Smooth muscle cell (in vitro differentiated cells): ENCODE results near the gene FAM187B. TPM values are rescaled to one million over a fixed set of nuclear protein-coding genes. Genes with fewer than 3 reads are reported as not detected.

ENCODE experiments used
- DNase-seq: peaks from one replicate; lab custom pipeline; 2025; ENCODE audit not compliant: unreplicated experiment; lab: John Stamatoyannopoulos, UW
- H2AFZ ChIP-seq: fragments of 200-600 bp; sonication (generic); 2 replicates; pipeline ENCODE4 v1.6.0; 2016; ENCODE audit warnings: antibody characterized with exemption, low read depth, mild to moderate bottlenecking
- H3F3A ChIP-seq: fragments of 200-600 bp; sonication (generic); 2 replicates; pipeline ENCODE4 v1.6.0; 2017; ENCODE audit warnings: antibody characterized with exemption, low read depth
- H3K27ac ChIP-seq: fragments of 200-600 bp; sonication (generic); 2 replicates; pipeline ENCODE4 v1.5.1; 2016; ENCODE audit warnings: low read depth, mild to moderate bottlenecking
- H3K27me3 ChIP-seq: fragments of 200-600 bp; sonication (generic); 2 replicates; pipeline ENCODE4 v1.6.1; 2016; ENCODE audit warnings: low read depth, mild to moderate bottlenecking
- H3K36me3 ChIP-seq: fragments of 200-600 bp; sonication (generic); 2 replicates; pipeline ENCODE4 v1.5.1; 2016; ENCODE audit warnings: low read depth
- H3K4me1 ChIP-seq: fragments of 200-600 bp; sonication (generic); 2 replicates; pipeline ENCODE4 v1.5.1; 2016; ENCODE audit warnings: low read depth
- H3K4me2 ChIP-seq: fragments of 200-600 bp; sonication (generic); 2 replicates; pipeline ENCODE4 v1.6.0; 2016; ENCODE audit warnings: mild to moderate bottlenecking
- H3K4me3 ChIP-seq: fragments of 200-600 bp; sonication (generic); 2 replicates; pipeline ENCODE4 v1.5.1; 2016; ENCODE audit warnings: mild to moderate bottlenecking
- H3K79me2 ChIP-seq: fragments of 200-600 bp; sonication (generic); 2 replicates; pipeline ENCODE4 v1.6.0; 2016; ENCODE audit warnings: low read depth, mild to moderate bottlenecking
- H3K9ac ChIP-seq: fragments of 200-600 bp; sonication (generic); 2 replicates; pipeline ENCODE4 v1.6.0; 2016; ENCODE audit warnings: low read depth
- H3K9me3 ChIP-seq: fragments of 200-600 bp; sonication (generic); replicated peaks from 2 replicates; pipeline ENCODE4 v1.5.1; 2016; ENCODE audit warnings: low read depth
- H4K20me1 ChIP-seq: fragments of 200-600 bp; sonication (generic); 2 replicates; pipeline ENCODE4 v1.6.0; 2016; ENCODE audit warnings: low read depth
- WGBS: methylation state at CpG from one replicate; pipeline ENCODE4 v1.1.7; 2016; ENCODE audit warnings: low lambda C conversion rate; 5-methylcytosine and 5-hydroxymethylcytosine counted together
- polyA plus RNA-seq: library from polyadenylated mRNA; unstranded; fragments of >200 nt; fragmentation: Nextera tagmentation; extraction: Ambion mirVana; gene quantifications from 2 replicates; pipeline ENCODE4 v1.2.1, GENCODE V29; 2016
- total RNA-seq: library from RNA; depleted of rRNA; stranded (reverse); fragments of >200 nt; gene quantifications from 2 replicates; pipeline ENCODE4 v1.2.3, GENCODE V29; 2014
- TF ChIP-seq, protein P1 (sequence below): fragments of 200-600 bp; sonication (generic); IDR thresholded peaks from 2 replicates; pipeline ENCODE4 v1.5.1; 2017; ENCODE audit warnings: borderline replicate concordance, mild to moderate bottlenecking, antibody characterized with exemption; ENCODE audit not compliant: insufficient read depth, poor library complexity, severe bottlenecking

Gene FAM187B
- total and polyA plus RNA-seq, 2 experiments from 2014 or later, result not detected

DNA sequence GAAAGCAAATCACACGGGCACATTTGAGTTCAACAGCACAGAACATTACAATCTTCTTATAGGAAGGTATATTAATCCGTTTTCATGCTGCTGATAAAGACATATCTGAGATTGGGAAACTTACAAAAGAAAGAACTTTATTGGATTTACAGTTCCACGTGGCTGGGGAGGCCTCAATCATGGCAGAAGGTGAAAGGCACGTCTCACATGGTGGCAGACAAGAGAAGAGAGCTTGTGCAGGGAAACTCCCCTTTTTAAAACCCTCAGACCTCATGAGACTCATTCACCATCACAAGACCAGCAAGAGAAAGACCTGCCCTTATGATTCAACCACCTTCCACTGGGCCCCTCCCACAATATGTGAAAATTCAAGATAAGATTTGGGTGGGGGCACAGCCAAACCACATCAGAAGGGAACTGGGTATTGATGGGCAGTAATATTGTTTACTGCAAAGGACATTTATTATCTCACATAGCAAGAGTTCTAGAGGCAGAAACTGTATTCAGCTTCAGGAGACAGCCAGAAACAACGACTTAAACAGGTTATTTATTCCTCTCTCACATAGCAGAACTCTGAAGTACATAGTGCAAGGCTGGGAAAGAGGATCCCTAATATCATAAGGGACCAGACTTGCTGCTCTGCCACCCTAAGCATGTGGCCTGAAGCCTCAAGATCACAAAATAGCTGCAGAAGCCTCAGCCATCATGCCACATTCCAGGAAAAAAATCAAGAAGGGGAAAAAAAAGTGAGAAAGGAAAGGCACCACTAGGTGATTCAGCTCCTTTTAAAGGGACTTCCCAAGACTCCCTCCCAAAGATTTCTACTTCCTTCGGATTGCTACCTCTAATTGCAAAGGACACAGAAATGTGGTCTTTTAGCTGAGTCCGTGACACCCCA lies 50.9 kb downstream of the FAM187B start:
- Histone ChIP-seq H3K36me3 (no peaks in the 10 kb centered on the region), H3K27ac (no peak overlapping the region), H3K9me3 (no peaks in the 10 kb centered on the region), H3K4me1 (no peaks in the 10 kb centered on the region), H2AFZ (no peak overlapping the region), H3K4me3 (no peak overlapping the region), H3K79me2 (no peaks in the 10 kb centered on the region), H4K20me1 (no peaks in the 10 kb centered on the region), H3F3A (no peaks in the 10 kb centered on the region), H3K27me3 (no peaks in the 10 kb centered on the region), H3K4me2 (no peak overlapping the region), H3K9ac (no peak overlapping the region)
- no peak for DNase-seq
- TF ChIP-seq, protein P1, sequence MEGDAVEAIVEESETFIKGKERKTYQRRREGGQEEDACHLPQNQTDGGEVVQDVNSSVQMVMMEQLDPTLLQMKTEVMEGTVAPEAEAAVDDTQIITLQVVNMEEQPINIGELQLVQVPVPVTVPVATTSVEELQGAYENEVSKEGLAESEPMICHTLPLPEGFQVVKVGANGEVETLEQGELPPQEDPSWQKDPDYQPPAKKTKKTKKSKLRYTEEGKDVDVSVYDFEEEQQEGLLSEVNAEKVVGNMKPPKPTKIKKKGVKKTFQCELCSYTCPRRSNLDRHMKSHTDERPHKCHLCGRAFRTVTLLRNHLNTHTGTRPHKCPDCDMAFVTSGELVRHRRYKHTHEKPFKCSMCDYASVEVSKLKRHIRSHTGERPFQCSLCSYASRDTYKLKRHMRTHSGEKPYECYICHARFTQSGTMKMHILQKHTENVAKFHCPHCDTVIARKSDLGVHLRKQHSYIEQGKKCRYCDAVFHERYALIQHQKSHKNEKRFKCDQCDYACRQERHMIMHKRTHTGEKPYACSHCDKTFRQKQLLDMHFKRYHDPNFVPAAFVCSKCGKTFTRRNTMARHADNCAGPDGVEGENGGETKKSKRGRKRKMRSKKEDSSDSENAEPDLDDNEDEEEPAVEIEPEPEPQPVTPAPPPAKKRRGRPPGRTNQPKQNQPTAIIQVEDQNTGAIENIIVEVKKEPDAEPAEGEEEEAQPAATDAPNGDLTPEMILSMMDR, result no peak
- WGBS, result 77% methylated on average over 7 of the region's 7 CpGs

DNA sequence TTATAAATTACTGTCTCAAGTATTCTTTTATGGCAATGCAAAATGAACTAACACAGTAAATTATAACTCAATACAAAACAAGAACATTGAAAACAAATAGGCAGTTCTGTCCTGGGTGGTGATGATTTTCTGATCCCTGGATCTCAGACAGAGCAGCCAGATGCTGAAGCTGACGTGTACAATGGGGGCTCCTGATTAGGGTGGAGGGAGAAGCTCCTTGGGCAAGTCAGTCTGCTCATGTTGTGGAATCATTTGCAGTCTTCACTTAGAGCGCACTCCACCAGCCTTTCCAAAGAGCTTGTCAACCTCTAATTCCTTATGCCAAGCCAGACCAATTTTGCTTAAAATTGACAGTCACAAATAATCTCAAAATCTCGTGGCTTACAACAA lies 52.4 kb downstream of the FAM187B start:
- no peaks in the 10 kb centered on the region for H3F3A ChIP-seq
- H3K9me3 ChIP-seq, result no peaks in the 10 kb centered on the region
- TF ChIP-seq, protein P1, result no peak
- H2AFZ ChIP-seq, result no peak overlapping the region
- no peaks in the 10 kb centered on the region for H3K36me3 ChIP-seq
- no peak overlapping the region for H3K9ac ChIP-seq
- no peaks in the 10 kb centered on the region for H3K79me2 ChIP-seq
- H3K4me3 ChIP-seq, result no peak overlapping the region
- DNase-seq, result no peak
- H3K4me2 ChIP-seq, result no peak overlapping the region
- 87% methylated on average over 3 of the region's 3 CpGs for WGBS
- no peaks in the 10 kb centered on the region for H4K20me1 ChIP-seq
- no peak overlapping the region for H3K27ac ChIP-seq
- no peaks in the 10 kb centered on the region for H3K4me1 ChIP-seq
- no peaks in the 10 kb centered on the region for H3K27me3 ChIP-seq

Other genes starting within 250 kb of the FAM187B start
- 19.4 and 27.6 TPM in 2 replicates for gene GRAMD1A, start 228.4 kb downstream of the FAM187B start, total RNA-seq
- 59.6 and 74.1 TPM in 2 replicates for gene GRAMD1A, start 228.4 kb downstream of the FAM187B start, polyA plus RNA-seq
- 0.99 and 3.3 TPM in 2 replicates for gene SCN1B, start 198.3 kb downstream of the FAM187B start, total RNA-seq
- 2.2 and 4.6 TPM in 2 replicates for gene SCN1B, start 198.3 kb downstream of the FAM187B start, polyA plus RNA-seq
- gene HPN, start 187.0 kb downstream of the FAM187B start, total RNA-seq, result 1.9 and 4.1 TPM in 2 replicates
- gene HPN, start 187.0 kb downstream of the FAM187B start, polyA plus RNA-seq, result 1.3 and 6.6 TPM in 2 replicates
- 26.3 and 37.0 TPM in 2 replicates for gene FXYD3, start 112.9 kb downstream of the FAM187B start, total RNA-seq
- gene FXYD3, start 112.9 kb downstream of the FAM187B start, polyA plus RNA-seq, result 23.0 and 67.1 TPM in 2 replicates
- gene LGI4, start 93.7 kb downstream of the FAM187B start, total RNA-seq, result 0.22 TPM in 1 of 2 replicates, not detected in the other
- 0.17 and 0.24 TPM in 2 replicates for gene LGI4, start 93.7 kb downstream of the FAM187B start, polyA plus RNA-seq
- 3.2 and 3.5 TPM in 2 replicates for gene FXYD1, start 89.9 kb downstream of the FAM187B start, total RNA-seq
- 2.7 and 3.0 TPM in 2 replicates for gene FXYD1, start 89.9 kb downstream of the FAM187B start, polyA plus RNA-seq
- gene FXYD7, start 85.5 kb downstream of the FAM187B start, total RNA-seq, result not detected in 2 replicates
- not detected in 2 replicates for gene FXYD7, start 85.5 kb downstream of the FAM187B start, polyA plus RNA-seq
- 89.3 and 133 TPM in 2 replicates for gene FXYD5, start 74.0 kb downstream of the FAM187B start, total RNA-seq
- 205 and 246 TPM in 2 replicates for gene FXYD5, start 74.0 kb downstream of the FAM187B start, polyA plus RNA-seq
- gene LSR, start 20.3 kb upstream of the FAM187B start, total RNA-seq, result 11.3 and 14.0 TPM in 2 replicates
- 14.2 and 85.3 TPM in 2 replicates for gene LSR, start 20.3 kb upstream of the FAM187B start, polyA plus RNA-seq
- gene USF2, start 40.2 kb upstream of the FAM187B start, total RNA-seq, result 30.4 and 34.4 TPM in 2 replicates
- 20.0 and 22.7 TPM in 2 replicates for gene USF2, start 40.2 kb upstream of the FAM187B start, polyA plus RNA-seq
- not detected in 2 replicates for gene HAMP, start 53.8 kb upstream of the FAM187B start, total RNA-seq
- not detected in 2 replicates for gene HAMP, start 53.8 kb upstream of the FAM187B start, polyA plus RNA-seq
- not detected in 2 replicates for gene MAG, start 63.4 kb upstream of the FAM187B start, total RNA-seq
- gene MAG, start 63.4 kb upstream of the FAM187B start, polyA plus RNA-seq, result not detected in 2 replicates
- not detected in 2 replicates for gene CD22, start 100.4 kb upstream of the FAM187B start, total RNA-seq
- not detected in 2 replicates for gene CD22, start 100.4 kb upstream of the FAM187B start, polyA plus RNA-seq
- gene FFAR1, start 119.2 kb upstream of the FAM187B start, total RNA-seq, result not detected in 2 replicates
- gene FFAR1, start 119.2 kb upstream of the FAM187B start, polyA plus RNA-seq, result not detected in 2 replicates
- not detected in 2 replicates for gene FFAR3, start 129.7 kb upstream of the FAM187B start, total RNA-seq
- not detected in 2 replicates for gene FFAR3, start 129.7 kb upstream of the FAM187B start, polyA plus RNA-seq
- gene GPR42, start 142.3 kb upstream of the FAM187B start, total RNA-seq, result not detected in 2 replicates
- not detected in 2 replicates for gene GPR42, start 142.3 kb upstream of the FAM187B start, polyA plus RNA-seq
- gene FFAR2, start 219.5 kb upstream of the FAM187B start, total RNA-seq, result not detected in 2 replicates
- gene FFAR2, start 219.5 kb upstream of the FAM187B start, polyA plus RNA-seq, result not detected in 2 replicates